Keratinocyte (primary cell): ENCODE results near the gene EPB41L4B. TPM values are rescaled to one million over a fixed set of nuclear protein-coding genes. Genes with fewer than 3 reads are reported as not detected.

Experiments used
- DNase-seq: peaks from one replicate; pipeline ENCODE4 v3.0.0-alpha.2; 2011; ENCODE audit warnings: low read depth, missing footprints, low spot score
- FAIRE-seq: peaks from 2 replicates; lab custom pipeline; 2011; peaks lifted over from hg19 to GRCh38; lab: Jason Lieb, UNC
- H2AFZ ChIP-seq: 2 replicates; pipeline ENCODE4 v1.6.0; 2012; ENCODE audit warnings: low read length, control low read depth, inconsistent platforms; ENCODE audit not compliant: control insufficient read depth
- H3K27ac ChIP-seq: 2 replicates; pipeline ENCODE4 v1.5.1; 2011; ENCODE audit warnings: low read length; ENCODE audit not compliant: control insufficient read depth, insufficient read depth
- H3K27me3 ChIP-seq: 3 replicates; pipeline ENCODE4 v1.6.0; 2011; ENCODE audit warnings: low read length; ENCODE audit not compliant: control insufficient read depth, insufficient read depth; ENCODE audit errors: extremely low read depth
- H3K36me3 ChIP-seq, 2 experiments: 2 replicates in 1 of 2; 3 replicates in 1 of 2; pipeline ENCODE4 v1.5.1; 2011; ENCODE audit warnings: low read length in 2 of 2, mild to moderate bottlenecking in 1 of 2; ENCODE audit not compliant: control insufficient read depth in 2 of 2, insufficient read depth in 2 of 2; ENCODE audit errors: extremely low read depth in 1 of 2
- H3K4me1 ChIP-seq: 3 replicates; pipeline ENCODE4 v1.5.1; 2011; ENCODE audit warnings: low read length; ENCODE audit not compliant: control insufficient read depth, insufficient read depth; ENCODE audit errors: extremely low read depth
- H3K4me2 ChIP-seq: 3 replicates; pipeline ENCODE4 v1.6.0; 2011; ENCODE audit warnings: low read depth, low read length; ENCODE audit not compliant: control insufficient read depth, insufficient read depth; ENCODE audit errors: extremely low read depth
- H3K4me3 ChIP-seq, 3 experiments: fragments of 200-600 bp in 1 of 3; sonication (generic) in 1 of 3; 2 replicates in 2 of 3; 3 replicates in 1 of 3; pipeline ENCODE4 v1.5.1; 2011 to 2016; ENCODE audit warnings: low read length in 3 of 3, mild to moderate bottlenecking in 3 of 3, control low read depth in 2 of 3, inconsistent platforms in 1 of 3, low read depth in 1 of 3, mixed read lengths in 1 of 3, mixed run types in 1 of 3, moderate library complexity in 1 of 3; ENCODE audit not compliant: control insufficient read depth in 2 of 3, insufficient read depth in 2 of 3; ENCODE audit errors: extremely low read depth in 1 of 3
- H3K79me2 ChIP-seq: 2 replicates; pipeline ENCODE4 v1.6.0; 2012; ENCODE audit warnings: low read length; ENCODE audit not compliant: control insufficient read depth, insufficient read depth
- H3K9ac ChIP-seq: 3 replicates; pipeline ENCODE4 v1.6.0; 2011; ENCODE audit warnings: low read length; ENCODE audit not compliant: control insufficient read depth, insufficient read depth; ENCODE audit errors: extremely low read depth
- H3K9me1 ChIP-seq: 3 replicates; pipeline ENCODE4 v1.6.0; 2011; ENCODE audit warnings: low read length; ENCODE audit not compliant: control insufficient read depth, insufficient read depth; ENCODE audit errors: extremely low read depth
- H3K9me3 ChIP-seq: 2 replicates; pipeline ENCODE4 v1.5.1; 2012; ENCODE audit warnings: low read depth, low read length; ENCODE audit not compliant: control insufficient read depth
- H4K20me1 ChIP-seq: 3 replicates; pipeline ENCODE4 v1.6.0; 2011; ENCODE audit warnings: low read length; ENCODE audit not compliant: control insufficient read depth, insufficient read depth; ENCODE audit errors: extremely low read depth
- CTCF ChIP-seq, 3 experiments: IDR thresholded peaks in 1 of 3; conservative IDR thresholded peaks in 1 of 3; optimal IDR thresholded peaks in 1 of 3; 2 replicates in 2 of 3; 3 replicates in 1 of 3; pipeline versions ENCODE3 to v1.5.1; 2011; ENCODE audit warnings: low read length in 3 of 3, mild to moderate bottlenecking in 3 of 3, moderate library complexity in 2 of 3, control low read depth in 1 of 3, inconsistent platforms in 1 of 3; ENCODE audit not compliant: insufficient read depth in 2 of 3; ENCODE audit errors: extremely low read depth in 1 of 3
- EZH2 ChIP-seq: IDR thresholded peaks from one replicate; pipeline ENCODE4 v1.6.1; 2012; ENCODE audit warnings: inconsistent platforms, mild to moderate bottlenecking, low read length, moderate library complexity
- dilution Hi-C: fragments of 300-500 bp; cut with MboI; formaldehyde crosslinking; loops from one replicate; pipeline ENCODE4 v1.7.0; 2020; ENCODE audit warnings: low sequenced_read_pairs; ENCODE audit not compliant: extremely low pct_ligation_motif_present
- polyA plus RNA-seq, 5 experiments: library from polyadenylated mRNA; depleted of rRNA in 3 of 5; stranded (reverse) in 3 of 5; stranded (forward) in 1 of 5; unstranded in 1 of 5; fragments of >200 nt; gene quantifications; 1 replicate in 1 of 5; 2 replicates in 3 of 5; 3 replicates in 1 of 5; pipeline versions ENCODE4 v1.2.1 to v1.2.3, GENCODE V29; 2011 to 2012; ENCODE audit warnings: missing spikeins in 2 of 5, low read depth in 1 of 5, low replicate concordance in 1 of 5

The EPB41L4B gene
- polyA plus RNA-seq, 1 donor (not counting 4 experiments of a cell fraction or from before 2014, with no cell fraction given), result 13.7 TPM

DNA sequence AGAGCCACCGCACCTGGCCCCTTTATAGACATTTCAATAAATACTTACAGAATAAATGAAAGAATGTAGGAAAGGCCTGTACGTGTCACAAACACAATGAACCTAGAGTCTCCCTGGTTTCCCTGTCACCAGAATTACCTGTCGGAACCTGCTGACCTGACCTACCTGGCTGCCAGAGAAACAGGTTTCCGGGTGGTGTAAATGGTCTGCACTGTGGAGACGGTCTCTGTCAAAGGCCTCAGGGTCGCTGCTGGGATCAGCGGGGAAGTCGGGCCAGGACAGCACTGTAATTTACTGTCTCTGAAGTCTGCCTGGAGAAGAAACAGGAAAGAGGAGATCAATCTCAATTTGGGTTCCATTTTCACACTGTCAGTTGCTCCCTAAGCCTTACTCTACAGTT, 144.5 kb downstream of the EPB41L4B start:
- Histone ChIP-seq H3K9ac (no peak overlapping the region), H3K27ac (no peak overlapping the region), H3K4me3 (no peak overlapping the region), H4K20me1 (no peaks in the 10 kb centered on the region), H3K36me3 (no peaks in the 10 kb centered on the region), H2AFZ (no peak overlapping the region), H3K4me2 (no peak overlapping the region), H3K9me1 (no peaks in the 10 kb centered on the region), H3K27me3 (peaks cover 7% of the 10 kb centered on the region), H3K9me3 (no peaks in the 10 kb centered on the region), H3K4me1 (no peaks in the 10 kb centered on the region), H3K79me2 (no peaks in the 10 kb centered on the region)
- DNase-seq, result no peak
- TF ChIP-seq EZH2, result no peak
- no peak for TF ChIP-seq CTCF (optimal IDR thresholded peaks at IDR 0.05 in 1 of 3, IDR thresholded peaks at IDR 0.05 in 1 of 3, conservative IDR thresholded peaks at IDR 0.05 in 1 of 3; ENCODE audit: extremely low read depth in 1 of 3, insufficient read depth in 2 of 3, low read length in 3 of 3)
- dilution Hi-C loops, result no loop called here
- no peak for FAIRE-seq

GRCh38 chr9:109172935-109173334, 147.9 kb downstream of the EPB41L4B start:
- no peak for FAIRE-seq
- TF ChIP-seq CTCF (optimal IDR thresholded peaks at IDR 0.05 in 1 of 3, IDR thresholded peaks at IDR 0.05 in 1 of 3, conservative IDR thresholded peaks at IDR 0.05 in 1 of 3; ENCODE audit: extremely low read depth in 1 of 3, insufficient read depth in 2 of 3, low read length in 3 of 3), result no peak
- TF ChIP-seq EZH2, result no peak
- H2AFZ ChIP-seq, result no peak overlapping the region

More at GRCh38 chr9:109172935-109173334, 147.9 kb downstream of the EPB41L4B start:
- no peaks in the 10 kb centered on the region for H3K4me1 ChIP-seq
- H3K4me2 ChIP-seq, result no peak overlapping the region
- H3K27me3 ChIP-seq, result peaks cover under 1% of the 10 kb centered on the region
- no peak overlapping the region for H3K9ac ChIP-seq
- no peaks in the 10 kb centered on the region for H3K79me2 ChIP-seq
- dilution Hi-C loops, result no loop called here
- DNase-seq, result no peak
- H3K9me3 ChIP-seq, result no peaks in the 10 kb centered on the region
- no peaks in the 10 kb centered on the region for H3K36me3 ChIP-seq
- H3K4me3 ChIP-seq, result no peak overlapping the region
- H3K9me1 ChIP-seq, result no peaks in the 10 kb centered on the region
- no peak overlapping the region for H3K27ac ChIP-seq
- no peaks in the 10 kb centered on the region for H4K20me1 ChIP-seq
